HG03469 (cell line): ENCODE results near the gene SHROOM3.
"Not testable (repeated sequence)": the region's sequence is repeated elsewhere in the genome, so short reads cannot be mapped to it uniquely, and the experiment has no call there.

Experiments used
- ATAC-seq: cut with Tn5 transposase; IDR thresholded peaks from one replicate; pipeline ENCODE4 v1.9.1; 2021; ENCODE audit warnings: mild to moderate bottlenecking, moderate library complexity, moderate number of reproducible peaks; ENCODE audit not compliant: unreplicated experiment

SHROOM3 gene

DNA sequence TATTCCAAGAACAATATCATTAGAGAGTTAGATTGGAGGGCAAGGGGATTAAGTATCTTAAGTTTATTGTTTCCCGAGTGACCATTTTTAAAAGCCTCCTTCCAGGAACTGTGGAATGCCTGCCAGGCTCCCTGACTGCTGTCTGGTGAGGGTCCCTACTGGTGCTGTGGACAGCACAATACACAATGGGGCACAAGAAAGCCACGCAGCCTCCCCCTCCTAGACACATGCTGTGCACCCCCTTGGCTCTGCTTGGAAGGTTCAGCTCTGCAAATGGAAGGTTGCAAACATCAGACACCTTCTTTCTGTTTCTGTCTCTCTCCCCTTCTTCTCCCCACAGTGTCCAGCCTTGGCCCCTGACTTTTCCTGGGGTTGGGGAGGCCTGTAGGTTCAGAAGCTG is 153.2 kb downstream of the SHROOM3 start:
- ATAC-seq, result no peak

GRCh38 chr4:76589402-76589801 is 154.4 kb downstream of the SHROOM3 start:
- no peak for ATAC-seq

DNA sequence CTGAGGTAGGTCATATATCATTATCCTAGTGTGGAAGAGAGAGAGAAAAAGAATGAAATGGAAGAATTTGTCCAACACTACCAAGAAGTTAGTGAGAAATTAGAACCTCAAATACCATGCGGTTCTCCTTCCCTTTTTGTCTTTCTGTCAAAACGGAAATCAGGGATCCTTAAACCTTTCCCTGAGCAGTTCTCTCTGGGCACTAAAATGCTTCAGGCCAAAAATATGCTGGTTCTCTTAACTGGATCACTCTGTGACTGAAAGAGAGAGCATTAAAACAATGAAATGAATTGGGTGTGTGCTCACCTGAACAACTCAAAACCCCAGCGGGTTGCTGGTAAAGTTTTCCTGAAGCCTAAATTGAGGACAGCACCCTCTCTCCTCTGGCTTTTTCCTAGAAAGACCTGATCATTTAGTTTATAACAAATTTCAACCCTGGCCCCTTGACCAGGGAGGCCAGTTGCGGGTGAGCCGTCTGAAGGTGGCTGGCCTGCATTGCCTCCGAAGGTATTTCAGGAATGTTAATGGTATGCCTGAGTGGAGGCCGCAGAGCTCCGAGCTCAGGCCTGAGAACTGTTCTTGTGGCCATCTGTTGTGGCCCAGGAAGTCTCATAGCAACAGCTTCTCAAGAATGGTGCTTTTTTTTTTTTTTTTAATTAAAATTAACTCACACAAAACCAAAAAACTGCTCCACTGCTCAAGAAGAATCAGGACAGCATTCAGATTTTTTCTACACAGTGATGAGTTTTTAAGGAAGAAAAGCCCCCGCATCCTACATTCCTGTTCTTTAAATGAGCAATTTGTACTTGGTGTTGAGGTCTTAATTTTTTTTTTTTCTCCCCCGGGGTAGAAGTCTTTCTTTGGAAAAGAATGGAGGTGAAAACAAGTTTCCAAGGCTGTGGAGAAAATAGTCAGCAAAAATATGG is 155.1 kb downstream of the SHROOM3 start:
- no peak for ATAC-seq

- no peak for ATAC-seq
These were observed 155.8 kb downstream of the SHROOM3 start for GRCh38 chr4:76590798-76591281.

DNA sequence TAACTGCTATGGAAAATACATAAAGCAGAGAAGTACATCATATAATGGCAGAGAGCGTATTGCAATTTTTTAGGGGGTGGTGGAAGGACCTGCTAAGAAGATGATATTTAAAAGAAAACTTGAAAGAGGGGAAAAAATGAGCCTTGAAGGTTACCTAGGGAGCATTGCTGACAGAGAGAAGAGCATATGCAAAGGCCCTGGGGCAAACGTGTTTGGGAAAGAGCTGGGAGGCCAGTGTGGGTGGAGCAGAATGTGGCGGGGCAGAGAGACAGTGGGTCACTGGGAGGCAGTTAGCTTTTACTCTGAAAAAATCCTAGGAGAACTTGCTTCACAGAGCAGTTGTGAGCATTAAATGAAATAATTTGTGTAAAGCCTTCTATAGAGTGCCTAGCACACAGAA is 157.0 kb downstream of the SHROOM3 start:
- no peak for ATAC-seq

GRCh38 chr4:76592460-76592859 is 157.4 kb downstream of the SHROOM3 start:
- ATAC-seq, result no peak

- ATAC-seq, result no peak
These were observed 159.1 kb downstream of the SHROOM3 start for GRCh38 chr4:76594173-76594572.

- ATAC-seq, result no peak
These were observed 160.4 kb downstream of the SHROOM3 start for GRCh38 chr4:76595435-76595834.

GRCh38 chr4:76596713-76597112 is 161.7 kb downstream of the SHROOM3 start:
- ATAC-seq, result no peak

DNA sequence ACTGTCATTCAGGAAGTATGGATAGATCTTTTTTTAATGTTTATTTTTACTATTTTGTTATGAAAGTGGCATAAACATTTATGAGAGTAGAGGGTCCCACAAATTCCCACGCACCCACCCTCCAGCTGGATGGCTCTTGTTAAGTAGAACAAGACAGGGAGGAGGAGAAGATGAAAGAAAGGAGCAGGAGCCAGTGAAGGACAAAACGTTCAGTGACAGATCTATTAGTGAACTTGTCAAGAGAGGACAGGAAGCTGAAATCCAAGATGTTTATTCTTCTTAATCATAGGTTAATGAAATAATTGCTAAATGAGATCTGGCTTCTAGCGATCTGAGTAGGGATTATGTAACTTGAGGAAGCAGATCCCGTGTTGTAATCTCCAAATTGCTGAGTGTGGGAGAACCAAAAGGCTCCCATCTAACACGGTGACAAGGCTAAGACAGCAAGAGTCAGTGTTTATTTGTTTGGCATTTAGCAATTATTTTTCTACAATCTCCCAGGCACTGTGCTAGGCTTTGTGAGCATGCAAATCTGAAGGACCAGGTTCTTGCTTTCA is 162.5 kb downstream of the SHROOM3 start:
- no peak for ATAC-seq

DNA sequence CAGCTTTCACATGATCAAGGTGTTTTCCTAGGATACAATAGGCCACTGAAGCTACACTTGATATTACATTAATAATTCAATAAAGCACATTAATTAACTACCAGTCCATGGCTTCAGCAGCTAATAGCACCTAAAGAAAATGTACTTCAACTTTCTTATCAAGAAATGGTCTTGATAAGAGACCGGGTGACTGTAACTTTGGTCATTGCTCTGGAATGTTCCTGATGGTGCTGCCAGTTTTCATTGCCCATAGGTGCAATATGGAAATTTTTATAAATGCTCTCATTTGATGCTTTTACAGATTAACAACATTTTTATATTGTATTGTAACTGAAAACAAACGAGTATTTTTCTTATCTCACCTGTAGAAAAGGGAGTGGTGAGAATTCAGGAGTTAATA is 165.4 kb downstream of the SHROOM3 start:
- ATAC-seq, result no peak

DNA sequence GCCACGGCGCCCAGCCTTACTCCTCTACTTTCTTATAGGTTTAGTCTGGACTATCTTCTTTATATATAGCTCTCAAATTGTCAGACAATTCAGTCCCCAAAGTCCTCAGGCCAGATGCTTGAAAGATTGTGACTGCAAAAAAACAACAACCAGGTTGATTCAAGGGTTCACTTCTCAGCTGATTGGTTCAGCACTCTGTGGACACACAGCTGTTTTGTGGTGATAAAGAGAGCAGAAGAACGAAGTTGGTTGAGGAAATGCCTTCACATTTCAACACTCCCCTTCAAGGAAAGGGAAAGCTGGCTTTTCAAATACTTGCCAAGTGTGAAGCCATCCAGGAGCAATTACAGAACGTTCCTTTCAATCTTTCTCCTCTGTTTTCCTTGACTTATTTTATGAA is 166.8 kb downstream of the SHROOM3 start:
- ATAC-seq, result no peak

GRCh38 chr4:76605099-76605563 is 170.1 kb downstream of the SHROOM3 start:
- no peak for ATAC-seq

GRCh38 chr4:76606645-76607265 is 171.7 kb downstream of the SHROOM3 start:
- ATAC-seq, result no peak

- ATAC-seq, result peak; percentile 83
These were observed 172.3 kb downstream of the SHROOM3 start for GRCh38 chr4:76607266-76607799.

GRCh38 chr4:76607846-76608245 is 172.8 kb downstream of the SHROOM3 start:
- ATAC-seq, result no peak

DNA sequence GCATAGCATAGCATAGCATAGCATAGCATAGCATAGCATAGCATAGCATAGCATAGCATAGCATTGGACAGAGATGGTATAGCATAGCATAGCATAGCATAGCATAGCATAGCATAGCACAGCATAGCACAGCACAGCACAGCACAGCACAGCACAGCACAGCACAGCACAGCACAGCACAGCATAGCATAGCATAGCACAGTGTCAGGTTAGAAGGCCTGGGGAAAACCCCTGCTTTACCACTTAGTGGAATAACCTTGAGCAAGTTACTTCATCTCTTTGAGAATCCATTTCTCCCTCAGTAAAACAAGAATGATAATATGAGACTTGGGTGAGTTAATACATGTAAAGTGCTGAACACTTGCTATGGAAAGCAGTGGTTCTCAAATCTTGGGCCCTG is 173.5 kb downstream of the SHROOM3 start:
- ATAC-seq, result not testable (repeated sequence)

DNA sequence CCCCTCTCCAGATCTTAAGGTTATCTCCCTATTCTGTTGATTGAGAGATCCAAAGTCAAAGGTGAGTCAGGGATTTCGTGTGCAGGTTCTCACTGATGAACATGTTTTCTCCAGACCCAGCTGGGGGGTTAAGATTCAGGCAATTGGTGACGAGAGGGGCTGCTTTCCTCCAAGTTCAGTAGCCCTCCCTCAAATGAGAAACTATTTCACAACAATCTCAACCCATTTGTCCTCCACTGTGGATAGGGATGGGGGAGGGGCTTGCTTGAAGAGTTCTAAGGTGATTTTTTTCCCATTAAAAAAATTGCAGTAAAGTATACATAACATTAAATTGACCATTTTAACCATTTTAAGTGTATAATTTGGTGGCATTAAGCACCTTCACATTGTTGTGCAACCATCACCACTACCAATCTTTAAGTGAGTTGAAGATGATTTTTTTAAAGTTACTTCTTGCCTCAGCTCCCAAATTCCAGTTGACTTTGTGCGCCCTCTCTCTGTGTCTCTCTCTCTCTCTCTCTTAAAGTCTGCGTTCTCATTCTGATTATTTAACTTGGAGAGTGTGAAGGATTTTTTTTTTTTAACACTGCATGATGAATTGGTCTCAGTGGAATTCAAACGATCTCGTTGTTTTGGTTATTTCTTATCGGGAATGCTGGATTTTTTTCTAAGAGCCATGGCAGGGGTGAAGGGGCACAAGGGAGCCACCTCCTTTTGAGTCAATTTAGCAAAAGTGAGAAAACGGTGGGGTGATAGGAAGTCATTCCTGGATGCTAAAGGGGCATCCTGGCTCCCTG is 175.9 kb downstream of the SHROOM3 start:
- ATAC-seq, result no peak

- no peak for ATAC-seq
These were observed 176.7 kb downstream of the SHROOM3 start for GRCh38 chr4:76611616-76612207.

DNA sequence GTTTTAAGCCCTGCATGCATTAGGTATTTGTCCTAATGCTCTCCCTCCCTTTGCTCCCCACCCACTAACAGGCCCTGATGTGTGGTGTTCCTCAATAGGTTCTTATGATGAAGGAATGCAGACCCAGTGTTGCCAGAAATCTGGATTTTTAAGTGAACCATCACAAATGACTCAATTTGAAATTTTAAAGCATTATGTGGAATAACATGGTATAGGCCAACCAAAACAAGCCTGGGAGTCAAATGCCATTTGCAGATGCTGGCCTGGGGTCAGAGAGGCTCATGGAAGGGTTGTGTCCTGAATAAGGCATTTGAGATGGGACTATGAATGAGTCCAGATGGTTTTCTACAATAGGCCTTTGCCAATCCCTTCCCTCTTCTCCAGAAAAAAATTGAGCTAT is 179.6 kb downstream of the SHROOM3 start:
- no peak for ATAC-seq
